Fibroblast of gingiva (primary cell): ENCODE measurements around the gene EXOC4.

ENCODE experiments used
- DNase-seq: peaks from one replicate; pipeline ENCODE4 v3.0.0-alpha.2; 2011; ENCODE audit warnings: low read depth

Gene EXOC4

DNA sequence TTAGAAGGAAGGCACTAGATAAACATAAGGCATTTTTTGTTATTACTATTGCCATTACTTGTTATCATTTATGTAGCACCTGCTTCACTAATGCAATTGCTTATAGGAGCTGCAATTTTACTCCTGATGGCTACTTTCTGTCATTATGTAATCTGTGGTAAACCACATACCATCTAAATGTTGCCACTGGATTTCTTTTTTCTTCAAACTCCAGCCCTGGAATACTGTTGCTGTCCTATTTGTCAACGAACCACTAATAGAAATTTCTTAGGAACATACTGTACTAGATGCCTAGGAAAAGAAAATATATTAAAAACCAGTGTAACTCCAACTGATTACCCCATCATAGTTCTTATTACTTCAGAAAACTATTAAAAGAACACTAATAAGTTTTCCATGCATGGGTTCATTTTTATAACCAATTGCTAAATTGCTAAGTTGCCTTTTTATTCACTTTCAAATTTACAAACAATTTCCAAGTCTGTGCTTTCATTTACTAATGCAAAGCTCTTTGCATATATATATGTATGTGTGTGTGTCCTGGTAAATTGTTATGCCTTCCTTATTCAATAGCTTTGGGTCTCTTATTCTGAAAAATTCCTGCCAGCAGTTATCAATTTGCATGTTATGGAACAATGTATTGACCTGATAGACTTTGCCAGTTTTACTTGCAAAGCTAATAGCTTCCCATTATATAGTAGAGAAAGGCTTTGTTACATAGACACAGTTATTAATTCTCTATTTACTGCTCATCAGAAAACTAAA lies 287.4 kb downstream of the EXOC4 start:
- peak; percentile 15 for DNase-seq

DNA sequence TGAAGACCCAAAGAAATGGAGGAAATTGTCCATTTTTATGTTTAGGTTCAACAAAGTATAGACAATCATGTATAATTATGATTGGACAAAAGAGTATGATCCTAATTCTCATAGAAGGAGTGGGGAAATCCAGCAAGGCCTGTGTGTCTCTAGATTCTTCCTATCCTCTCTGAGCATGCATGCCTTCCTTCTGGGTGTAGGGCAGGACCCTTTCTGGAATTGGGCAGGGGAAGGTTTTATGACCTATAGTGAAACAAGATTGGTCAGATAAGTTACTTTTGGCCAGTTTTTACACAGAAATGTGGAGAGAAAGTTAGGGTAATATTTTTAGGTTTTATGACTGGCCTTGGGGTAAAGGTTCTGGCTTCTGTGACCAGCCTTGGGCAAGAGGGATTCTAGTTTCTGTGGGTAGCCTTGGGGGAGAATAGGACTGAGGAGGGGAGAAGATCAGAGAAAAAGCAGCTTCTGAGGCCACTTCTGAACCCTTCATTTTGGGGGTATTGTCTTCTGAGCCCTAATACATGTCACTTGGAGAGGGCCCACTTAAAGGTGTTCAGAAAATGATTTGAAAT lies 289.4 kb downstream of the EXOC4 start:
- DNase-seq, result no peak

- DNase-seq, result no peak
These were observed 290.8 kb downstream of the EXOC4 start for GRCh38 chr7:133543657-133544056.

DNA sequence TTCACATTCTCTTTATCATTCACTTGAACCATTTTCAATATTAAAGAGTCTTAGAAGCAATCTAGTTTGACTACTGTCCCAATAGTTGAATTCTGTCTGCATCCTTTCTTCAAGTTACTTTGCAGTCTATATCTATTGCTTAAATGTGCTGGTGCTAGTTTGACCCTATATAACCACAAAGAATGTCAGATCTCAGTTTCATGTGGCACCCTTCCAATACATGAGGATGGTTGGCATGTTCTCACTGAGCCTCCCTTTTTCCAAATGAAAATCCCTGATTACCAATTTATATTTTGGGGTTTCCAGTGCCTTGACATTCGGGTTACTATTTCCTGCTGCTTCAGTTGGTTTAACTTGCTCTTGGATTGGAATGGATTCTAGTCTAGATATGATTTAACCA lies 292.7 kb downstream of the EXOC4 start:
- peak; percentile 56 for DNase-seq

GRCh38 chr7:133547981-133548380 lies 295.1 kb downstream of the EXOC4 start:
- no peak for DNase-seq

- DNase-seq, result no peak
These were observed 296.8 kb downstream of the EXOC4 start for GRCh38 chr7:133549633-133550032.

- no peak for DNase-seq
These were observed 297.3 kb downstream of the EXOC4 start for GRCh38 chr7:133550145-133550544.

DNA sequence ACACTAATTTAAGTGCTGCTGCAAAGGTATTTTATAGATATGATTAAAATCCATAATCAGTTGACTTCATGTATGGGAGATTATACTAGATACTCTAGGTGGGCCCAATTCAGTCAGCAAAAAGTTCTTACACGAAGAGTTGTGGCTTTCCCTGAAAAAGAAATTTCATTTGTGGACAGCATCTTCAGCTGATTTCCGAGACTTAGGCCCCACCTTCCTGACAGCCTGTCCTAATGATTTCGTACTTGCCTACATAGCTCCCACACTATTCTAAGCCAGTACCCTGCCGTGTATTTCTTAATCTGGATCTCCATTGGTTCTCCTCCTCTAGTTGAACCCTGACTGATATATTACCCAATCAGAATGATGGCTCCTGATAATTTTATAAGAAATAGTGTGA lies 297.9 kb downstream of the EXOC4 start:
- no peak for DNase-seq

DNA sequence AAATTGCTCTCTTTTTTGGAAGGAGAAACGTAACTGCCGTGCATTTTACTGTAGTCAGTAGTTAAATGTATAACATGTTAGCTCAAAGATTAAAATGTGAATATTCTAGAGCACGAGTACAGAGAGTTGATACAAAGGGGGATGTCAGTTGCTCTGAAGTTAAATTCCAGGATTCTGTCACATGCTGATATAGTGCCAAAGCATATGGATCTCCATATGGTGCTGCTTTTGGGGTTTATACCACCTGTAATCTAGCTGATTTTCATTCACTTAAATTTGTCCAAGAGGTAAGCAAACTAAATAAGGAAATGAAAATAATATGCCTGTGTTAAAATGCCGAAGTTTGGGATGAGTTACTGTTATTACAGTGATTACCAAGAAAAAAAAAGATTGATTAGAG lies 298.6 kb downstream of the EXOC4 start:
- no peak for DNase-seq

DNA sequence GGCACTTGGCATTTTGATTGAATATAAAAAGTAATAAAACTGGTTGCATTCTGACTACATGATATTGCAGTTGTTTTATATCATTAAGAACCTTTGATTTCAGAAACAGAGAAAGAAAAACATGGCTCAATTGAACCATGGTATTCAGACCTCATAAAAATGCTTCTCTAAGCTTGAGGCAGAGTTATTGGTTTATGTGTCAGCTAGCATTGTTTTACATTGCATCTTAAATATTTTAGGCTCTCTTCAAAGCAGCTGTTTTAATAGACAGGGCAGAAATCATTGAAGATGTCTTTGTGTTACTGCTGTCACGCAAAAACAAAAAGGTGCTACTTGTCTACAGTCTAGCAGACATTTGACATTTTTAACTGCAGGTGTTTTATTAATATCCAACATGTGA lies 299.2 kb downstream of the EXOC4 start:
- no peak for DNase-seq

DNA sequence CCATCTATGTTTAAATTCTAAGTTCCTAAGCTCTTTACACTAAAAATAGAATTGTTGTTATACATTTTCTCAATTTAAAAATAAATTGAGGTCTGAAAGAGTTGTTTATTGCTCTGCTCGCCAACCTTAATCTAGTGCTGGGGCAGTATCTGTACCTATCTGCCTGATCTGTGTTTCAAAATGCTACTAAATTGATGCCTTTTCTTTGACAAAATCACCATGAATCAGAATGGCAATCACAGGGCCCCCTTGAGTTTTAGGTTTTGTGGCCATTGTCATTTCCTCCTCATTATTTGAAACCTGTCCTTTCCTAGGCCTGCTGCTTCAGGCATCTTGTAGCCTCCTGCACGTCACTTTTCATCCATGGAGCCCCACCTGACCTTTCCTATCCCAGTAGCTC lies 301.5 kb downstream of the EXOC4 start:
- no peak for DNase-seq

- DNase-seq, result no peak
These were observed 303.2 kb downstream of the EXOC4 start for GRCh38 chr7:133556048-133556447.

DNA sequence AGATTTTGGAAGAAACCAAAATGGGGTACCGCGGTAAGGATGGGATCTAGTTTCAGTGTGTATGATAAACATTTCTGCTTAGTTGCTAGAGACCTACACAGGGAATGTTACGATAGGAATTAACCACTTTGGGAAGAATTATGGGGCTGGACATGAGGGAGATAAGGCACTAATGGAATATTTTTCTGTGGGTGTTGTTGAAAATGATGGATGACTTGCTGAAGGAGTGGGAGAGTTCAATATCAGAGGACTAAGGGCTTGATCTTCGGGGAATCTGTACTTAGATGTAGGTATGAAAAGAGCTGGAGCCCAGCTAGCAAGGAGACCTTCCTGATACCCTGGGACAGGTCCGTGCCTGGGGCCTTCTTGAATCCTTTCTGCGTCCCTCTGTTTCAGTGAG lies 303.7 kb downstream of the EXOC4 start:
- DNase-seq, result no peak

DNA sequence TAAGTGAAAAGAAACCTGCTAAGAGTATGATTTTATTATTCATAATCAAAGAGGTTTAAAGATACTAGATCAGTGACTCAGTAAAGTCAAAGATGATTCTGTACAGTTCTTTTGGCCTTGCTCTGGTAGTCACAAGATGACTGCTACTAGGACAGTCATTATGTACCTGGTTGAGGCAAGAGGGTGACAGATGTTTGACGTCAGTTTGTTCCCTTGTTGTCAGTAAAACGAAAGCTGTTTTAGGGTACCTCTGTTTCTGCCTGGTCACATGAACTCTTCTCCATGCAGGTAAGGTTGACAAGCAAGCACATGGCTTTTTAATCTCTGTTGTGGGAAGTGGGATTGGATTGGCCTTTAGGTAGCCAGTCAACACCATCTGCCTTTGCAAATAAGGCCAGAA lies 308.0 kb downstream of the EXOC4 start:
- no peak for DNase-seq

GRCh38 chr7:133561396-133561795 lies 308.5 kb downstream of the EXOC4 start:
- DNase-seq, result no peak

GRCh38 chr7:133562621-133563020 lies 309.7 kb downstream of the EXOC4 start:
- peak; percentile 78 for DNase-seq

DNA sequence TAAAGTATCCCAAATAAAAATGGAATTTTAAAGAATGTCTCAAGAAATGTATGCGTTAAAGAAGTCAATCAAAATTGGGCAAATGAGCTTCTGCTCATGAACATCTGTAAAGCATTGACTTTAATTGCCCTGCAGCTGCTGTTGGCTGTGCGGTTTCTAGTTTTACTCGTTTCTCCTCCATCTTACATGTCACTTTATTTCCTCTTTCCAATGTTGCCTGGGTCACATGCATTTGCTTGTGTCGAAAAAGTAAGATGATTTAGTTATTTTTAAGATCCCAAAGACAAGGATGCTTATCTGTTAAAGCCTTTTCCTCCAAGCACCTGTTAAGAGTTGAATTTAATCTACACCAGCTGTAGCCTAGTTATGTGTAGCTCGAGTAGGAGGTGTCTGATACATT lies 310.4 kb downstream of the EXOC4 start:
- DNase-seq, result peak; percentile 6

DNA sequence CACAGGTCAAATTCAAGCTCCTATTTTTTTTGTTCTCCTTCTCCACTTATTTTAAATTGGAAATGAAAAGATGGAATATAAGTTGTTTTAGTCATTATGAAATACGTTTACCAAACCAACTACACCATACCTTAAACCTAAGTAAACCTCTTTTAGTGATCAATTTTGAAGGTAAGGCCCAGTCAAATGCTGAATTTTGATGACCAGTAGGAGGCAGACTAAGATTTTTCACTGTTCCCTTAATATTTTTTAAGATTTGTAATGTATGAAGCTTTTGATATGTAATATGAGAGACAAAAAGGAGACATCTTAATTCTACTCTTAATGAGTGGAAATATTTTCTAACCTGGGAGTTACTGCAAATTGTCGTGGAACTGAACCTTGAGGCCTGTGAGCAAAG lies 311.6 kb downstream of the EXOC4 start:
- no peak for DNase-seq

DNA sequence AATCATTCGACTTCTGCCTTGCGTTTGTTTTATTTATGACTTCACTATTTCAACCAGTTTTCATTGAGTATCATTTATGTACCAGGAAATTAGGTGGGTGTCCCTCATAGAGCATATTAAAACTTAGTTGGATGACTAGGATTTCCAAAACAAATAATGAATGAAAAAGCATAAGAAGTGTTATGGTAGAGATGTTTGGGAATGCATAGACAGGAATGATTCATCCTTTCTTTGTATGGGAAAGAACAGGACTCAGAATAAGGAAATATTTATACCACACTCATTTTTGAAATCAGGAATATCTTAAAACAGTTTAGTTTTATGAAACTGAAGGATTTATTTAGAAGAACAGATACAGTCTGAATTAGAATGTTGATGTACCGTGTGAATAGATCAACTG lies 315.7 kb downstream of the EXOC4 start:
- no peak for DNase-seq

DNA sequence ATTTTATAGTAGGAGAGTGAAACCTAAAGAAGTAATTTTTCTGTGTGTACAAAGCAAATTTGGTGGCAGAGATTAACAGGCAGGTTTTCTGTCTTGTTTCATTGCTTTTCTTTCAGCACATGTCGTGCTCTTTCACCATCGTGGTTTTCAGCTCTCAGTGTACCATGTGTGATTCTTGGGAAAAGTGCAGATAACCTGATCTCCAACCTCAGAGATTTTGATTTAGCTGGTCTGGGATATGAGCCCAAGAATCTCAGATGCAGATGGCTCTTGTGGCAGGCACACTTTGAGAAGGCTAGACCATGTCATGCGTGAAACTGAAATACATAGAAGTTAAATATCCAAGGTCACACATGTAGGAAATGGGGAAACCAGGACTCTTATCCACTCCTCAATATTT lies 317.4 kb downstream of the EXOC4 start:
- no peak for DNase-seq

DNA sequence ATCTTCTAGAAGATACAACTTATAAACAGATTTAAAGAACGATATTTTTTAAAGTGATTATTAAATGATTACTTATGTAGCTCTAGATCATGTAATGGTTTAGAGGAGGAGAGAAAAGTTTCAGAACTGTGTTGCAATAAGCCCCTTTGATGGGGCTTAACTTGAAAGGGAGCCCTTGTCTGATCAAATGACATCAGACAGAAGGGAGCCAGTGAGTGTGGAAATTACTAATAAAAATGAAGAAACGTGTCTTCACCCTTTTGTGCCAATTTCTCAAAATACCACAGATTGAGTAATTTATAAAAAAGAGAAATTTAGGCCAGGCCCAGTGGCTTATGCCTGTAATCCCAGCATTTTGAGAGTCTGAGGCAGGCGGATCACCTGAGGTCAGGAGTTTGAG lies 318.2 kb downstream of the EXOC4 start:
- DNase-seq, result peak; percentile 73

DNA sequence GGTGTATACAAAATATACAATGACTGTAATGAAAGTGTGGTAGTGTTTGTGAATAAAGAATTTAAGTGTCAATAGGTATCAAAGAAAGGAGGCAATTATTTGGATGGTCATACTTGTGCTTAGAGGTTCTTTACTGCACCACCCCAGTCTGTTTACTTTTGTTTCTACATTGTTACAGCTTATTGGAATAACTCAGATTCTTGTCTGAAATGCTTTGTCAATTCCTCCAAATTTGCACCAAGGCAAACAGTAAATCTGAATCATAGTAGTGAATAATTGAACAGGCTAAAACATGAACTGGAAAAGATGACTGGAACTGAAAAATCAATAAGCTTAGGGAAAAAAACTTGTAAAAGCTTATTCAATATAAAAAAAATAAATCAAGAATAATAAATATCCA lies 319.2 kb downstream of the EXOC4 start:
- peak; percentile 29 for DNase-seq

DNA sequence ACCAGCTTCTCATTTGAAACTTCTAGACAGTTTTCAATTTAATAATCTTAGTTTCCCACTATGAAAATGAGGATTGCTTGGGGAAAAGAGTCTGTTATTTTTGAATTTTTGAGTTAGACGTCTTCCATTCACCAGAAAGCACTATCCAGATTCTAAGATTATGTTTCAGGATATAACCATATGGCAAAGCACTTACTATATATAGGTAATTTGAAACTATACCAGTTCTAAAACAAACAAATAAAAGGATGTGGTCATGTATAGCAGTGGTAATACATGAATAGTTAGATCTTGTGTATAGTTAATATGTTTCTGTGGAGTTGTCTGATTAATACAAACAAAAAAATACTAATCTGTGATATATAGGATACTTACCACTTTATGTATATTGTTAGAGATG lies 320.0 kb downstream of the EXOC4 start:
- DNase-seq, result no peak
